Panc1 (cell line): ENCODE results near the gene MEF2A.

ENCODE experiments used
- POLR2AphosphoS5 ChIP-seq: IDR thresholded peaks from 2 replicates; pipeline ENCODE4 v1.6.1; 2012; ENCODE audit warnings: mild to moderate bottlenecking, low read depth, low read length, moderate library complexity
- TF ChIP-seq, protein P1 (sequence below): fragments of 450-650 bp; IDR thresholded peaks from 2 replicates; pipeline ENCODE4 v1.5.1; 2017; ENCODE audit warnings: mild to moderate bottlenecking

- TF ChIP-seq, protein P1, sequence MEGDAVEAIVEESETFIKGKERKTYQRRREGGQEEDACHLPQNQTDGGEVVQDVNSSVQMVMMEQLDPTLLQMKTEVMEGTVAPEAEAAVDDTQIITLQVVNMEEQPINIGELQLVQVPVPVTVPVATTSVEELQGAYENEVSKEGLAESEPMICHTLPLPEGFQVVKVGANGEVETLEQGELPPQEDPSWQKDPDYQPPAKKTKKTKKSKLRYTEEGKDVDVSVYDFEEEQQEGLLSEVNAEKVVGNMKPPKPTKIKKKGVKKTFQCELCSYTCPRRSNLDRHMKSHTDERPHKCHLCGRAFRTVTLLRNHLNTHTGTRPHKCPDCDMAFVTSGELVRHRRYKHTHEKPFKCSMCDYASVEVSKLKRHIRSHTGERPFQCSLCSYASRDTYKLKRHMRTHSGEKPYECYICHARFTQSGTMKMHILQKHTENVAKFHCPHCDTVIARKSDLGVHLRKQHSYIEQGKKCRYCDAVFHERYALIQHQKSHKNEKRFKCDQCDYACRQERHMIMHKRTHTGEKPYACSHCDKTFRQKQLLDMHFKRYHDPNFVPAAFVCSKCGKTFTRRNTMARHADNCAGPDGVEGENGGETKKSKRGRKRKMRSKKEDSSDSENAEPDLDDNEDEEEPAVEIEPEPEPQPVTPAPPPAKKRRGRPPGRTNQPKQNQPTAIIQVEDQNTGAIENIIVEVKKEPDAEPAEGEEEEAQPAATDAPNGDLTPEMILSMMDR = no peak
- no peak for TF ChIP-seq POLR2AphosphoS5
Observed at GRCh38 chr15:99635794-99636193, 70.0 kb downstream of the MEF2A start.
